LNCAP (cell line): ENCODE measurements around the gene CEACAM21.

ENCODE experiments used
- TF ChIP-seq, protein P1 (sequence below): fragments of 450-650 bp; IDR thresholded peaks from 2 replicates; pipeline ENCODE4 v1.5.1; 2017; ENCODE audit warnings: mild to moderate bottlenecking

CEACAM21 gene

DNA sequence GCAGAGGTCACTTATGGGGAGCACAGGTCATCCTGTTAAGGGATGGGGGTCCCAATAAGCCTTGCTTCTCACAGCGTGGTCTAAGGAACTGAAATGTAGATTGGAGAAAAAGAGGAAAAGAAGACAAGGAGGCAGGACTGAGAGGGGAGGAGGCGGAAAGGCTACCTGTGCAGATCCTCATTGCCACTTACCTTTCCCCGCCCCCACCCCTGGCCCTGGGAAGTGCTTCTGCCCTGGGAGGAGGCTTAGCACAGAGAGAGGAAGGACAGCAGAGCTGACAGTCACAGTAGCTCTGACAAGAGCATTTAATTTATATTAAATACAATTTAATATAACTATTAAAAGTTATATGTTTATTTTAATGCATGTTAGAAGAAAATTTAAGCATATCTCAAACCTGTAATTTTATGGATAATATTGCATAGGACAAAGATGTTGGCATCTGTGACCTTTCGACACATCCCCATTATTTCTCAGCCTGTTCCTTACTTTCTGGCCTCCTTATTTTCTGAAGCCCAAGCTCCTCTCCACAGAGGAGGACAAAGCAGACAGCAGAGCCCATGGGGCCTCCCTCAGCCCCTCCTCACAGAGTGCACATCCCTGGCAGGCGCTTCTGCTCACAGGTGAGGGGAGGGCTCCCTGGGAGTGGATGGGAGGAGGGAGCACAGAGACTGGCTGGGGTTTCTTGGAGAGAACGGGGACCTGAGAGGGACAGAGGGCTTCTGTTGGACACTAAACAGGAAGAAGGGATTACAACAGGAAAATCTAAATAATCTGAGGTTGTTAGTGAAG lies 23.4 kb downstream of the CEACAM21 start:
- TF ChIP-seq, protein P1, sequence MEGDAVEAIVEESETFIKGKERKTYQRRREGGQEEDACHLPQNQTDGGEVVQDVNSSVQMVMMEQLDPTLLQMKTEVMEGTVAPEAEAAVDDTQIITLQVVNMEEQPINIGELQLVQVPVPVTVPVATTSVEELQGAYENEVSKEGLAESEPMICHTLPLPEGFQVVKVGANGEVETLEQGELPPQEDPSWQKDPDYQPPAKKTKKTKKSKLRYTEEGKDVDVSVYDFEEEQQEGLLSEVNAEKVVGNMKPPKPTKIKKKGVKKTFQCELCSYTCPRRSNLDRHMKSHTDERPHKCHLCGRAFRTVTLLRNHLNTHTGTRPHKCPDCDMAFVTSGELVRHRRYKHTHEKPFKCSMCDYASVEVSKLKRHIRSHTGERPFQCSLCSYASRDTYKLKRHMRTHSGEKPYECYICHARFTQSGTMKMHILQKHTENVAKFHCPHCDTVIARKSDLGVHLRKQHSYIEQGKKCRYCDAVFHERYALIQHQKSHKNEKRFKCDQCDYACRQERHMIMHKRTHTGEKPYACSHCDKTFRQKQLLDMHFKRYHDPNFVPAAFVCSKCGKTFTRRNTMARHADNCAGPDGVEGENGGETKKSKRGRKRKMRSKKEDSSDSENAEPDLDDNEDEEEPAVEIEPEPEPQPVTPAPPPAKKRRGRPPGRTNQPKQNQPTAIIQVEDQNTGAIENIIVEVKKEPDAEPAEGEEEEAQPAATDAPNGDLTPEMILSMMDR: no peak

DNA sequence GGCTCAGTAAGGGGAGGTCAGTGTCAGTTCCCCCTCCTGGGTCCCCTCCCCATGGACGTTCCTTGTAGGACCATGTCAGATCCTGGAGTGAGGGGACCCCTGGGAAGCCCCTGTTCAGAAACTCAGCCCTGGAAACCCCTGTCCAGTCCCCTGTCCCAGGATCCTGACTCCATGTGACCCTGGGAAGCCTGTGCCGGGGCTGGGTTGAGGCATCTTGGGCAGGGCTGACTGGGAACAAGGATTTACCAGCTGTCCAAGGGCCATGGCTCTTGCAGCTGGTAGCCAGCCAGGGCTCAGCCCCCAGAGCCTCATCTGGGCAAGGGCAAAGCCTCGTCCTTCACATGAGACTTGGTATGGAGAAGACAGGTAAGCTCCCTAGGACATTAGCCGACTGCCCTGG lies 25.8 kb downstream of the CEACAM21 start:
- TF ChIP-seq, protein P1: no peak

DNA sequence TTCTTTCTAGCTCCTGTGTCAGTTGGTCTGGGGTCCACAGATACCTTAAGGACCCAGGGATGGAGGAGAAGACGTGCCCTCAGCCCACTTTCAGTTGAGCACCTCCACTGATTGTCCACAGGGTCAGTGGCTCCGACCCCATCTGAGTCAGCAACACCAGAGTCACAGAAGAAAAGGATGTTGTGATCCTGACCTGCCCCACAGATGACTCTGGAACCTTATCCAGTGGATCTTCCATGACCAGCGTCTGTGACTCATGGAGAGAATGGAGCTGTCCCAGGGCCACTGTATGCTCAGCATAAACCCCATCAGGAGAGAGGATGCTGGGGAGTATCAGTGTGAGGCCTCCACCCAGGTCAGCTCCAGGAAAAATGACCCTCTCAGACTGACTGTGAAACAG lies 28.9 kb downstream of the CEACAM21 start:
- TF ChIP-seq, protein P1: no peak

DNA sequence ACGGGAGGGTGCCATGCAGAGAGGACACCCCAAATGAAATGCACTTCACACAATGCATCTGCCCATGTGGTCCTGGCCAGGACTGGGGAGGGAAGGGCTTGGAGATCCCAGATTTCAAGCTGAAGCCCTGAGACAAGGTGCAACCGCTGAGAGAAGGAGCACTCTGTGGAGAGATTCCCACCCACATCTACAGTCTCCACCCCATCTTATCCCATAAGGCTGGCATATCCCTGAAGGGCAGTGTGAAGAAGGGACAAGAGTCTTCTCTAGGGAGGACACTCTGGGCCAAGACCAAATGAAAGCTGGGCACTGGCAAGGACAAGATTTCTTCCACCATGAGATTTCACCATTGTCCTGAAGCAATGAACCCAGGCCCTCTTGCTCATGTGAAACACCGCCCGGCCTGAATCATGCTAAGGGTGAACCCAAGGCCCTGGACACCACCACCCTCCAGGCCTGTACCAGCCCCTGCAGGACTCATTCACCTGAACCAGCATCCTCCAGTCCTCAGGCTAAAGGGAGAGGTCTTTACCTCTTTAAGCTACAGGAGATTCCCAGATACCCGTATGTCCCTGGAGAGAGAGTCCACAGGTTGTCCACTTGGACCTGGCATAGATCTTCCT lies 30.4 kb downstream of the CEACAM21 start:
- TF ChIP-seq, protein P1: no peak

DNA sequence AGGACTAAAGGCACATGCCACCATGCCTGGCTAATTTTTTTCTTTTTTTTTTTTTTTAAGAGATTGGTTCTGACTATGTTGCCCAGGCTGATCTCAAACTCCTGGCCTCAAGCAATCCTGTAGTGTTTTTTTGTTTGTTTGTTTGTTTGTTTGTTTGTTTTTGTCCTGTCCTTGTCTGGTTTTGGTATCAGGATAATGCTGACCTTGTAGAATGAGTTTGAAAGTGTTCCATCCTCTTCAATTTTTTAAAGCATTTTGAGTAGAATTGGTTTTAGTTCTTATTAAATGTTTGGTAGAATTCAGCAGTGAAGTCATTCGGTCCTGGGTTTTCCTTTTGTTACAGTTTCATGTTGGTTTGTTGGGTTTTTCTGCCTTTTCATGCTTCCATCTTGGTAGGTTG lies 31.7 kb downstream of the CEACAM21 start:
- TF ChIP-seq, protein P1: no peak

DNA sequence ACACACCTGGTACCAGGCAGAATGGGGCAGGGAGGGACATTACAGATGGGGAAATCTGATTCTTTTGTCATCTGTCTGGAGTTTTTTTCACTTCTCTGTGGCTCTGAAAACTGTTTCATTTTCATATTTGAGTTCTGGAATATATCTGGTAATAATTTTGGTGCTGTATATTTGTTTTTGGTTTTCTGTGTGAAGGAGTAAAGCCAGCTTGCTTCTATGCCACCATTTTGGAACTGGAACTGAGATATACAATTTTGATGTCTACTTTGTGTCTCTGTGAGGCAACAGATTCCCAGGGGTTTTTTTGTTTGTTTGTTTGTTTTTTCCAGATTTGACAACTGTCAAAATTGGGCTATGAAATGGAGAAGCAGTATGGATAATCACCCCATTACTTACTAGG lies 34.8 kb downstream of the CEACAM21 start:
- TF ChIP-seq, protein P1: no peak

DNA sequence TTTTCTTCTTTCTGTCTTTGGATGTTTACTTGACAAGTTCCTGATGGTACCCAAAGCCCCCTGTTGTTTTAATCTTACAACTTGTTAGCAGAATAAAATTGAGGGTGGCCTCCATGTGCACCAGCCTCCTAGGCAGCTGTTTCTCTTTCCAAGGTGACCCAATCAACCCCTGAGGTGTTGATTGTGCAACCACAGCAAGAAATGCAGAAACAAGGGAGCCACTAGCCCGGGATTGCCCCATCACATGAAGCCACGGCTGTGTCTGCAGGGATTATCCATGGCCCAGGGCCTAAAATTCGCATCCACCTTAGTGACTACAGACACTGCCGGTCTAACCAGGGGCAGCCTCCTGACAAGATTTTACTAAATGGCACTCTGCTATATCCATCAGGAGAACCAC lies 36.5 kb downstream of the CEACAM21 start:
- TF ChIP-seq, protein P1: no peak
